ENCODE measurements around the gene PANX2.
"Not testable (repeated sequence)": the region's sequence is repeated elsewhere in the genome, so short reads cannot be mapped to it uniquely, and the experiment has no call there.

PANX2 gene

GRCh38 chr22:50170453-50171318 is at the start of gene PANX2:
Gene PANX2 (plus strand): TSS chr22:50170731. CDS start chr22:50170731, 0 bp downstream.
- DNase-seq (ENCODE audit: low read depth) = no peak

DNA sequence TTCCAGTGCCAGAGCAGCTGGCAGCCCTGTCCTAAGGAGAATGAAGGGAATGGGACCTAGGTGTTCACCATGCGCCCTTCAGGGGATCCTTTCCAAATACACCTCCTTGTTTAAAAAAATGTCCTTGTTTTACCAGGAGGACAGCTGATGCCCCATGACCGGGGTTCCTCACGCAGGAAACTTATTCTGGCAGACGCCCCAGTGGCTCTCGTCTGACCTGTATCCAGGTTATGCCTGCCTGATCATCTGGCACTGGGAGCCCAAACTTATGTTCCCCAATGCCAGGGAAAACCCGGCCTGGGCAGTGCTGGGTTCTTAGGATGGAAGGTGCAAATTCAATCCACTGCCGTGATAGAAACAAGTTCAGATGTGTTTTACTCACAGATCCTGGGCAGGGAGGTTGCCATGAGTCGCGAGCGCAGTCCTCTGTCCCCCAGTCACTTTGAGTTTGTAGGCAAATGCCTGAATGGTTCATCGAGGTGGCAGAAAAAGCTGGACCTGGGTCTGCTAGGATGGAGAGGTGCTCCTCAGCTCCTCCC is 49.3 kb upstream of the PANX2 start:
- no peak for DNase-seq (ENCODE audit: low read depth)

GRCh38 chr22:50123119-50123518 is 47.4 kb upstream of the PANX2 start:
- no peak for DNase-seq (ENCODE audit: low read depth)

- DNase-seq (ENCODE audit: low read depth) = no peak
Observed at GRCh38 chr22:50125029-50125428, 45.5 kb upstream of the PANX2 start.

DNA sequence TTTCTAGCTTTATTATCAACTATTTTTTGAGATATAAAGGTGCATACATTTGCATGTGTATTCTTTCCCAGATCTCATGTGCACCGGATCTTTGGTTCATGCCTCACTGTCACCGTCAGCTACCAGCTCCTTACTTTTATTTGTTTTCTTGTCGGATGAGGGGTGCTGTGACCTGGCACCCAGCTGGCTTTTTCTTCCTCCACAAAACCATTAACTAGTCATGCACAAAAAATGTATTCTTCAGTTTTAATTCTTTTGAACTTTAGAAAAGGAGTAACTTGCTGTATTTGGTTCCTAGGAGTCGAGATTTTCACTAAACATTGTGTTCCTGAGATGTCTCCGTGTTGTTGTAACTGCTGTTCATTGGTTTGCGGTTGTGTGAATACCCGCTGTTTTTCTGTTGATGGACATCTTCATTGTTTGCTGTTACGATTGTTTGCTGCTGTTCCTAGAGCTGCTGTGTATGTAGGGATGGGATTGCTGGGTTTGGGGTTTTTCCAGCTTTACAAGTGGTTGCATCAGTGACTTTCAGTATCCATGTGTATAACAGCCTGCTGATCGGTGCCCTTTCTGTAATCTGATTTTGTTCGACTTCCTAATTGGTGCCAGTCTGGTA is 41.3 kb upstream of the PANX2 start:
- DNase-seq (ENCODE audit: low read depth) = no peak

DNA sequence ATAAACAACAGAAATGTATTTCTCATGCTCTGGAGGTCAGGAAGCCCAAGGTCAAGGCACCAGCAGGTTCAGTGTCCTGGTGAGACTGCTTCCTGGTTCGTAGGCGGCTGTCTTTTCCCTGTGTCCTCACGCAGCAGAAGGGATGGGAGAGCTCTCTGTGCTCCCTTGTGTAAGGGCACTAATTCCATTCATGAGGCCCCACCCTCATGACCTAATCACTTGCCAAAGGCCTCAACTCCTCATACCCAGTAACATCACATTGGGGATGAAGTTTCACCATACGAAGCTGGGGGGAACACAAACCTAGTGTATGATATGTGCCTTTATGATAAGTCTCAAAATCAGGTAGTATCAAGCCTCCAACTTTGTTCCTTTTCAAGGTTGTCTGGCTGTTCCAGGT is 38.6 kb upstream of the PANX2 start:
- no peak for DNase-seq (ENCODE audit: low read depth)

DNA sequence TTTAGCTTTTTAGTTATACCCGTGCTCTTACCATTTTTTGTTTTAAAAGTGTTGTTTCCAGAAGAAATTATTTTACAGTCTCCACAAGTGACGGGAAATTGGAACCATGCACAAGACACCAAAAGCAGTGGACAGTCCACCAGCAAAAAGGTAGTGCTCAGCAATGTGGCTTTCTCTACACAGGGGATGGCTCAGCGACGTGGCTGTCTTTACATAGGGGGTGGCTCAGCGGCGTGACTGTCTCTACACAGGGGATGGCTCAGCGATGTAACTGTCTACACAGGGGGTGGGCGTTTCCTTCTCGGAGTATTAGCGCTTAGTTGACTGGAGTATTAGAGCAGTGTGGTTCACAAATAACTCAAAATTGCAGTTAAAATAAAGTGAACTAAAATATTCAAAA is 36.0 kb upstream of the PANX2 start:
- no peak for DNase-seq (ENCODE audit: low read depth)

GRCh38 chr22:50136581-50137015 is 33.9 kb upstream of the PANX2 start:
- no peak for DNase-seq (ENCODE audit: low read depth)

GRCh38 chr22:50137277-50137676 is 33.3 kb upstream of the PANX2 start:
- DNase-seq (ENCODE audit: low read depth) = not testable (repeated sequence)

DNA sequence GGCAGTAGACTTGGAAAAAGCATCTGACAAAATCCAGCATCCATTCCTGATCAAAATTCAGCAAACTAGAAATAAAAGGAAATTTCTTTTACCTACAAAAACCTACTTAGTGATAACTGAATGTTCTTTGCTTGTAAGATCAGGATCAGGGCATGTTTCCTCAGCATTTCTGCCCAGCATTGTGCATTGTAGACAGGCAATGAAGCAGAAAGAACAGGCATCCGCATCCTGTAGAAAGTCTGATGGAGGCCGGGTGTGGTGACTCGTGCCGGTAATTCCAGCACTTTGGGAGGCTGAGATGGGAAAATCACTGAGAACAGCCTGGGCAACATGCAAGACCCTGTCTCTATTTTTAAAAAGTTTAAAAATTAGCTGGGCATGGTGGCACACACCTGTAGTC is 32.5 kb upstream of the PANX2 start:
- DNase-seq (ENCODE audit: low read depth) = no peak

DNA sequence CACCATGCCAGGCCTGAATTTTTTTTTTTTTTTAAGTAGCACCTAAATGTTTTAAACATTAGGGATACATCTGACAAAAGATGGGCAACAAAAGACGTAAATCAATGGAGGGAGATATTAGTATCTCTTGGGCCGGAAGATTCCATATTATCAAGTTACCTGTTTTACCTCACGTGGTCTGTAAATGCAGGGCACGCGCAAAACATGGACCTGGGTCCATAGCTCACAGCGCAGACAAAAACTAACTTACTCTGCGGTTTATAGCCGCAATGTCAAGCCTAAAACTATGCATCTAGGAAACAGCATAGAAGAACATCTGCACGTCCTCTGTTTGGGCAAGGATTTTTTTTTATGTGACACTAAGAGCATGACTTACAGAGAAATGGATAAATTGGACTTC is 31.5 kb upstream of the PANX2 start:
- no peak for DNase-seq (ENCODE audit: low read depth)

- DNase-seq (ENCODE audit: low read depth) = no peak
Observed at GRCh38 chr22:50139843-50140415, 30.6 kb upstream of the PANX2 start.

- DNase-seq (ENCODE audit: low read depth) = no peak
Observed at GRCh38 chr22:50140615-50141014, 29.9 kb upstream of the PANX2 start.

DNA sequence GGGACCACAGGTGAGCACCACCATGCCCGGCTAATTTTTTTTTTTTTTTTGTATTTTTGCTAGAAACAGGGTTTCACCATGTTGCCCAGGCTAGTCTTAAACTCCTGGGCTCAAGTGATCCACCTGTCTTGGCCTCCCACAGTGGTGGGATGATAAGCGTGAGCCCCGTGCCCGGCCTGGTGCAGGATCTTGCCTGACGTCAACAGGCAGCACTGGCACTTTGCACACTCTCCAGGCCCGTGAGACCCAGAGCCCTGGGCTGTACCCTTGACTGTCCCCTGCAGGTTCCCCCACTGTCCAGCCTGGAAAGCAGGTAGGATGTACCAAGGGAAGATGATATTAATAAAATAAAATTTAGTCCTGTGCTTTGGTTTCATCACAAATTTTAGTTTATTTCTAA is 29.1 kb upstream of the PANX2 start:
- DNase-seq (ENCODE audit: low read depth) = no peak

GRCh38 chr22:50141891-50142363 is 28.6 kb upstream of the PANX2 start:
- DNase-seq (ENCODE audit: low read depth) = no peak

DNA sequence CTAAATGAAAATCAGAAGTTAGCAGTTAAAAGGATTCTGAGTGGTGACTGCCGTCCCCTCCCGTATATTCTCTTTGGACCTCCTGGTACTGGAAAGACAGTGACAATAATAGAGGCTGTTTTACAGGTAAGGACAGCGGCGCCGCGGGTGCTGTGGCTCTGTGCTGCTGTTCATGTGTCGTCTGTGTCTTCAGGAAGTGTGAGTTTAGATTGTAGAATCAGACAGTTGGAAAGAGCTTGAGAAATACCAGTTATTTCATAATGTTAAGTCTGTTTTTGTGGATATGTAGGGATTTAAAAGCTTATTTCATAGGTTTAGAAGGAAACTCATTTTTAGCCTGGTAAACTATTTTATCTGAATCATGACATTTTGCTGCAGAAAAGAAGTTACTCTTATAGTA is 27.4 kb upstream of the PANX2 start:
- no peak for DNase-seq (ENCODE audit: low read depth)

DNA sequence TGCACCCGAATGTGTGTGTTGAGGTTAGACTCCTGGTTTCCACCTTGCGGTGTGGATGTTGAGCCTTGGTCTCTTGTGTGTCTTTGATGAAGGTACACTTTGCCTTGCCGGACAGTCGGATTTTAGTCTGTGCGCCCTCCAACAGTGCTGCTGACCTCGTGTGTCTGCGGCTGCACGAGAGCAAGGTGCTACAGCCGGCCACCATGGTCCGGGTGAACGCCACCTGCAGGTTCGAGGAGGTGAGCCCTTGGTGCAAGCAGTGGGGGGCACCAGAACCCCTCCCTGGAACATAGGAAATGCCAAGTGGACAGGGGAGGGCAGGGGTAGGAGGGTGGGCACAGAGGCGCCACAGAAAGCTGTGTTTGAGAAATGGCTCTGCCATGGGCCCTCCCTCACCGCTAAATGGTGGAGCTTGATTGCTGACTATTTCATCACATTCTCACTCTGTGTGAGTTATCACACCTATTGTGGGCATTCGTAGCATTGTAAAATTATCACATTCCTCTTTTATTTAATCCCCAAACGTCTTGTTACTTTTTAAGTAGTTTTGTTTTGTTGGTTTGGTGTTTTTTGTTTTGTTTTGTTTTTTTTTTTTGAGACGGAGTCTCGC is 26.4 kb upstream of the PANX2 start:
- DNase-seq (ENCODE audit: low read depth) = no peak

DNA sequence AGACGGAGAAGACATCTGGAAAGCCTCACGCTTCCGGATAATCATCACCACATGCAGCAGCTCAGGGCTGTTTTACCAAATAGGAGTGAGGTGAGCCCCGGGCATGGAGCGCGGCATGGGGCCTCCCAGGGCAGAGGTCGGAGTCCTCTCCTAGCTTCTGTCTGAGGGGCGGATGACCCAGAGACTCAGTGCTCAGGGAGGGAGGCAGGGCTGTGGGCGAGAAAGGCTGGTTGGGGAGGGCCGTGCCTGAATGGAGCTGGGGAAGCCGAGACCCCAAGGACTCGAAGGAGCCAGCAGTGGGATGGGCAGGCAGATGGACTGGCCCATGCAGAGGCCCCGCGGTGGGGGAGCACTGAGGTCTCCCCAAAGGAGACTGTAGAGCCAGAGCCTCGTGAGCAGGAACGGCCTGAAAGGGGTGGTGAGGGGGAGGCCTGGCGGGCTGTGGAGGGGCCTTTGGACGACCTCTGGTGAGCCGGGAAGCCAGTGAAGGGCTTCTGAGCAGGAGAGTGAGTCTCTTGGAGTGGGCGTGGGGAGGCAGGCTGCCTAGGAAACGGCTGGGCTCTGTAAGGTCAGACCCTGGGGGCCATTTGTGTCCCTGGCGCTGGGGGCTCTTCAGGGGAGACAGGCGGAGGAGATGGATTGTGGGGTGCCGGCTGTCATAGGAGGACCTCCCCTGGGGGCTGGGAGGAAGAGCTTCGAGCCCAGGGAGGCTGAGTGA is 24.7 kb upstream of the PANX2 start:
- no peak for DNase-seq (ENCODE audit: low read depth)

GRCh38 chr22:50146439-50147238 is 23.9 kb upstream of the PANX2 start:
- DNase-seq (ENCODE audit: low read depth) = peak; percentile 68

DNA sequence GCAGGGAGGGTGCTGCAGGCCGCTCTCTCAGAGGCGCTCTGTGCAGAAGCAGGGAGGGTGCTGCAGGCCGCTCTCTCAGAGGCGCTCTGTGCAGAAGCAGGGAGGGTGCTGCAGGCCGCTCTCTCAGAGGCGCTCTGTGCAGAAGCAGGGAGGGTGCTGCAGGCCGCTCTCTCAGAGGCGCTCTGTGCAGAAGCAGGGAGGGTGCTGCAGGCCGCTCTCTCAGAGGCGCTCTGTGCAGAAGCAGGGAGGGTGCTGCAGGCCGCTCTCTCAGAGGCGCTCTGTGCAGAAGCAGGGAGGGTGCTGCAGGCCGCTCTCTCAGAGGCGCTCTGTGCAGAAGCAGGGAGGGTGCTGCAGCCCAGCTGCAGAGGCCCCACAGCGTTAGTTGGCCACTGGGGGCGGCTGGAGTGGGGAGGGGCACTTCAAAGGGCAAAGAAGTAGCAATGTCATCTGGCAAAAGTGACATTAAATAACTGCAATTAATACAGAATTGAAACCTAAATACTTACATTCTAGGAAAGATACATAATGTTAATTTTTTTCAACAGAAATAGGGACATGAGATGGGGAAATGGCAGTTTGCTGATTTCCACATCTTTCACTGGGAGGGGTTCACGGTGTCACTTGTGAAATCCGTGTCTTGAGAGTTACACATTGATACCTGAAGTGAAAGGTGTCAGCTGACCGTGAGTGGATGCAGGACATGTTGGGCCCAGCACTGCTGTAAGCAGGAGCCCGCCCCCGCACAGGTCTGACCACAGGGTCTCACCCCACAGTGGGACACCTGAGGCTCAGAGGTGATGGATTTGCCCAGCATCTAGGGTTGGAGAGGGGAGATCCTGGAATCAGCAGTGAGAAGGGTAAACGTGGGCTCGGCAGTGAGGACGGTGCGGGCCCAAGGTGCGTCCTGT is 23.0 kb upstream of the PANX2 start:
- DNase-seq (ENCODE audit: low read depth) = not testable (repeated sequence)

All from fibroblast of gingiva (primary cell).